Liver (tissue), 9 donors: ENCODE results near the gene PTCSC3. TPM values are rescaled to one million over a fixed set of nuclear protein-coding genes. Genes with fewer than 3 reads are reported as not detected.

Source experiments
- DNase-seq: peaks from one replicate; pipeline ENCODE4 v3.0.0-alpha.2; 2017; ENCODE audit warnings: low spot score
- H3K27ac ChIP-seq, 2 donors: one replicate each; pipeline ENCODE4 v1.7.0; 2013; ENCODE audit warnings: inconsistent platforms in 2 of 2, low read length in 2 of 2, control low read depth in 1 of 2, low read depth in 1 of 2, mild to moderate bottlenecking in 1 of 2
- H3K27me3 ChIP-seq, 4 donors: one replicate each; pipeline versions ENCODE4 v1.6.1 to v1.7.0; 2013; ENCODE audit warnings: low read length in 3 of 4, inconsistent platforms in 1 of 4, mild to moderate bottlenecking in 1 of 4, moderate library complexity in 1 of 4; ENCODE audit not compliant: control insufficient read depth in 4 of 4, insufficient read depth in 4 of 4
- H3K36me3 ChIP-seq, 4 donors: one replicate each; pipeline versions ENCODE4 v1.6.1 to v1.7.0; 2013; ENCODE audit warnings: low read length in 3 of 4, mild to moderate bottlenecking in 3 of 4, low read depth in 1 of 4, moderate library complexity in 1 of 4; ENCODE audit not compliant: control insufficient read depth in 4 of 4, insufficient read depth in 3 of 4
- H3K4me1 ChIP-seq, 4 donors: one replicate each; pipeline versions ENCODE4 v1.6.1 to v1.7.0; 2013; ENCODE audit warnings: low read length in 3 of 4, mild to moderate bottlenecking in 3 of 4, moderate library complexity in 1 of 4; ENCODE audit not compliant: control insufficient read depth in 4 of 4, insufficient read depth in 4 of 4
- H3K4me3 ChIP-seq, 3 donors: one replicate each; pipeline versions ENCODE4 v1.6.1 to v1.7.0; 2013; ENCODE audit warnings: low read length in 3 of 3, control low read depth in 1 of 3, low read depth in 1 of 3, mild to moderate bottlenecking in 1 of 3
- H3K9ac ChIP-seq, 2 donors: one replicate each; pipeline ENCODE4 v1.7.0; 2013; ENCODE audit warnings: low read length in 2 of 2, mild to moderate bottlenecking in 2 of 2, moderate library complexity in 2 of 2, control low read depth in 1 of 2, low read depth in 1 of 2
- H3K9me3 ChIP-seq, 4 donors: one replicate each; pipeline versions ENCODE4 v1.6.1 to v1.7.0; 2013; ENCODE audit warnings: low read length in 3 of 4; ENCODE audit not compliant: control insufficient read depth in 4 of 4
- ATF3 ChIP-seq: IDR thresholded peaks from 2 replicates; pipeline ENCODE4 v1.6.1; 2016; ENCODE audit warnings: antibody characterized with exemption
- CTCF ChIP-seq: fragments of 150-350 bp; IDR thresholded peaks from 2 replicates; pipeline ENCODE4 v1.5.1; 2017; ENCODE audit warnings: improper control_type of control experiment, low read depth, low read length; ENCODE audit not compliant: missing input control
- EGR1 ChIP-seq, 2 donors: IDR thresholded peaks; 2 replicates each; pipeline ENCODE4 v1.6.1; 2016 to 2018; ENCODE audit warnings: antibody characterized with exemption in 2 of 2, low read depth in 2 of 2
- FOXA1 ChIP-seq: IDR thresholded peaks from 2 replicates; pipeline ENCODE4 v1.6.1; 2016; ENCODE audit warnings: antibody characterized with exemption
- FOXA2 ChIP-seq: IDR thresholded peaks from 2 replicates; pipeline ENCODE4 v1.6.1; 2016; ENCODE audit warnings: antibody characterized with exemption
- GABPA ChIP-seq, 2 donors: IDR thresholded peaks in 1 of 2; conservative IDR thresholded peaks in 1 of 2; 2 replicates each; pipeline ENCODE4 v1.6.1; 2016; ENCODE audit warnings: antibody characterized with exemption in 2 of 2, mild to moderate bottlenecking in 1 of 2, moderate library complexity in 1 of 2
- HNF4A ChIP-seq, 2 donors: conservative IDR thresholded peaks; 2 replicates each; pipeline ENCODE4 v1.6.1; 2016; ENCODE audit warnings: antibody characterized with exemption in 2 of 2, mild to moderate bottlenecking in 2 of 2
- HNF4G ChIP-seq: IDR thresholded peaks from 2 replicates; pipeline ENCODE4 v1.6.1; 2016; ENCODE audit warnings: antibody characterized with exemption
- JUND ChIP-seq, 2 donors: IDR thresholded peaks; 2 replicates each; pipeline ENCODE4 v1.6.1; 2016; ENCODE audit warnings: antibody characterized with exemption in 2 of 2
- MAX ChIP-seq: IDR thresholded peaks from 2 replicates; pipeline ENCODE4 v1.6.1; 2016; ENCODE audit warnings: antibody characterized with exemption
- NR2F2 ChIP-seq: IDR thresholded peaks from 2 replicates; pipeline ENCODE4 v1.6.1; 2016; ENCODE audit warnings: antibody characterized with exemption
- RAD21 ChIP-seq, 2 donors: IDR thresholded peaks; 2 replicates each; pipeline ENCODE4 v1.6.1; 2016; ENCODE audit warnings: antibody characterized with exemption in 2 of 2, mild to moderate bottlenecking in 2 of 2
- REST ChIP-seq: IDR thresholded peaks from 2 replicates; pipeline ENCODE4 v1.6.1; 2016; ENCODE audit warnings: antibody characterized with exemption, mild to moderate bottlenecking
- RXRA ChIP-seq, 2 donors: IDR thresholded peaks; 2 replicates each; pipeline ENCODE4 v1.6.1; 2017 to 2018; ENCODE audit warnings: antibody characterized with exemption in 2 of 2, mild to moderate bottlenecking in 1 of 2
- SP1 ChIP-seq: IDR thresholded peaks from 2 replicates; pipeline ENCODE4 v1.6.1; 2018; ENCODE audit warnings: antibody characterized with exemption, mild to moderate bottlenecking
- TAF1 ChIP-seq: conservative IDR thresholded peaks from 2 replicates; pipeline ENCODE4 v1.6.1; 2016; ENCODE audit warnings: antibody characterized with exemption, mild to moderate bottlenecking
- YY1 ChIP-seq: IDR thresholded peaks from 2 replicates; pipeline ENCODE4 v1.6.1; 2016; ENCODE audit warnings: antibody characterized with exemption, mild to moderate bottlenecking
- ZBTB33 ChIP-seq: IDR thresholded peaks from 2 replicates; pipeline ENCODE4 v1.6.1; 2016; ENCODE audit warnings: antibody characterized with exemption
- WGBS: extraction: QIAGEN DNeasy Blood & Tissue Kit; methylation state at CpG from one replicate; pipeline ENCODE4 v1.1.7; 2013; 5-methylcytosine and 5-hydroxymethylcytosine counted together
- polyA plus RNA-seq, 2 donors: library from polyadenylated mRNA; stranded (reverse) in 1 of 2; unstranded in 1 of 2; fragments of 200-250 nt in 1 of 2; fragments of >200 nt in 1 of 2; fragmentation: Nextera tagmentation in 1 of 2; extraction: Ambion mirVana in 1 of 2; gene quantifications; one replicate each; pipeline versions ENCODE4 v1.2.1 to v1.2.3, GENCODE V29; 2013 to 2015
- total RNA-seq, 2 donors: library from RNA; depleted of rRNA; stranded (reverse); fragments of >200 nt; gene quantifications; one replicate each; pipeline ENCODE4 v1.2.3, GENCODE V29; 2014
- donor health status: healthy.
- donor health status: healthy.
- donor health status: healthy.
- donor health status: healthy.
- donor health status: healthy.

Gene PTCSC3
- total and polyA plus RNA-seq, 4 donors, result not detected

GRCh38 chr14:36161776-36162175 is 14.7 kb downstream of the PTCSC3 start (continued):
- TF ChIP-seq GABPA (IDR thresholded peaks at IDR 0.05 in 1 of 2, conservative IDR thresholded peaks at IDR 0.05 in 1 of 2) (no peak), HNF4G (no peak), FOXA1 (no peak)

GRCh38 chr14:36151335-36151734 is 25.2 kb downstream of the PTCSC3 start:
- no peak overlapping the region for H3K27ac ChIP-seq
- no peaks in the 10 kb centered on the region for H3K4me1 ChIP-seq
- H3K9me3 ChIP-seq, result peaks cover 0 to 3% (median 2%) of the 10 kb centered on the region in 4 donors
- H3K4me3 ChIP-seq, result no peak overlapping the region
- TF ChIP-seq CTCF (no peak), RAD21 (IDR thresholded peaks at IDR 0.05) (no peak), FOXA2 (no peak), GABPA (IDR thresholded peaks at IDR 0.05 in 1 of 2, conservative IDR thresholded peaks at IDR 0.05 in 1 of 2) (no peak), EGR1 (IDR thresholded peaks at IDR 0.05; ENCODE audit: low read depth in 2 of 2) (no peak), ZBTB33 (no peak), TAF1 (no peak), ATF3 (no peak), SP1 (no peak), HNF4A (conservative IDR thresholded peaks at IDR 0.05) (no peak), JUND (IDR thresholded peaks at IDR 0.05) (no peak), REST (no peak), NR2F2 (no peak), HNF4G (no peak), FOXA1 (no peak), MAX (no peak), RXRA (IDR thresholded peaks at IDR 0.05) (no peak), YY1 (no peak)
- 84% methylated on average over 3 of the region's 3 CpGs for WGBS
- H3K36me3 ChIP-seq, result no peaks in the 10 kb centered on the region
- DNase-seq, result no peak
- H3K27me3 ChIP-seq, result no peaks in the 10 kb centered on the region
- no peak overlapping the region for H3K9ac ChIP-seq
